Stimulated activated CD8-positive, alpha-beta memory T cell treated with anti-CD3 and anti-CD28 coated beads, Interleukin-4, amount 100 ng/mL, for 1 hour (primary cell): Measurements from ENCODE around the gene LYAR.

Experiments used
- DNase-seq, 2 donors: peaks; one replicate each; pipeline ENCODE4 v3.0.0-alpha.2; 2020; ENCODE audit warnings: low read depth in 2 of 2, low spot score in 1 of 2

Gene LYAR

DNA sequence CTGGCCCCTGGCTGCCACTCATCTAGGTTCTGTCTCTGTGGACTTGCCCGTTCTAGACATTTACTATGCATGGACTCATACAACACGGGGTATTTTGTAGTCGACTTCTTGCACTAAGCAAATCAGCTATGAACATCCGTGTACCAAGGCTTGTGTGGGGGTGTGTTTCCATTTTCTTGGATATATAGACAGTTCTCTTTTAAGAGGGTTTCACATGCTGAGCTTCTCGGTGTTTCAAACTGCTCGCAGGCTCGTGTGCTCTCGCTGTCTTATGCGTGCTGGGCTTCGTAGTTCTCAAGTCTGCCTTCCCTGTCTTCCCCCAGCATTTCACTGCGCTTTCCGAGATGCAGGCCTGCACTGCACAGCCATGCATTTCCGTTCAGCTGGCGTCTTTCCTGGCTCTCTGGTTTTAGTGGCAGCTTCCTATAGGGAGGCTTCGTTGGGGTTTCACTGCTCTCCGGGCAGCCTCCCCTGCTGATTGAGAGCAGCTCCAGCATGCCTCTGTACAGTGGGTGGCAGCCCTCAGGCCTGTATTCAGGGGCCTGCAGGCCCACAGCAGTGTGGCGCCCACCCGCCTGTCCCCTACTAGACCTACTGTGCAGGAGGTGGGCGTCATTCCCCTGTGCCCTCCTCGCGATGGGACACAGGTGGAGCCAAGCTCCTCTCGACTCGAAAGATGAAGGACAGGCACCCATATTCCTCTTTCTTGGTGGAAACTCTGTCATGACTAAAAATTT, 27.7 kb upstream of the LYAR start:
- DNase-seq: no peak

DNA sequence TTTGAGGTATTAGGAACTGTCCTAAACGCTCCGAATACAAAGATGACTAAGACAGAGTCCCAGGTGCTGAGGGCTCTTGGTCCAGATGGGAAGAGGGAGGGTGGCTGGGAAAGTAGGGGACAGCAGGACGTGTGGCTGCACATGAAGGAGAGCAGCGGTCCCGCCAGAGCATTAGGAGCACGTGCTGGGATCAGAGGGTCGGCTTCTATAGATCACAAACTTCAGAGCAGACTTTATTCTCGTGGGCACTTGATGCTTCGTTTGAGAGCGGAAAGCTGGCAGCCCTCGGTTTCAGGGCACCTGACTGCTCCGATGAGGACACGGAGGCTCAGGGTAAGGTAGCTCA, 26.2 kb upstream of the LYAR start:
- DNase-seq: no peak

DNA sequence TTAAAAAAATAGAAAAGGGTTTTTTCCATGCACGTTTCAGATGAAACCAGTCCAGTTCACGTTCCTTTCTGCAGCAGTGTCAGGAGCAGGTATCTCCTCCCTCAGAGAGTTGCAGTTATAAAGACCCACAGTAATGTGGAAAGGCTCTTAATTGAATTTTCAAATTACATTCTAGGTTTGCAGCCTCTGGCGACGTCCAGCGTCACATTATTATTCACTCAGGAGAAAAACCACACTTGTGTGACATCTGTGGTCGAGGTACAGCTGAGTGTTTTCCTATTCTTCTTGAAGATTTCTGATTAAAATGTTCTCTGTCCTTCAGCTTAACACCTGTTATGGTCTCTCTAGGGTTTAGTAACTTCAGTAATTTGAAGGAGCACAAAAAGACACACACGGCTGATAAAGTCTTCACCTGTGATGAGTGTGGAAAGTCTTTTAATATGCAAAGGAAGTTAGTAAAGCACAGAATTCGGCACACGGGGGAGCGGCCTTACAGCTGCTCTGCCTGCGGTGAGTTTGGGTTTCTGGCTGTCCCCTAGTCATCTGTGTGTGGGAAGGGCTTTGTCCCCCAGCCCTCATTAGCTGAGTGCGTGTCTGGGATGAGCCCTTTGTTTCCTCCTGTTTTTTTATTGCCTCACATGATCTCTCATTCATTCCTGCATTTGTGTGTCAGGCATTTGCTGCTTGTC, 25.7 kb upstream of the LYAR start:
- DNase-seq: no peak

DNA sequence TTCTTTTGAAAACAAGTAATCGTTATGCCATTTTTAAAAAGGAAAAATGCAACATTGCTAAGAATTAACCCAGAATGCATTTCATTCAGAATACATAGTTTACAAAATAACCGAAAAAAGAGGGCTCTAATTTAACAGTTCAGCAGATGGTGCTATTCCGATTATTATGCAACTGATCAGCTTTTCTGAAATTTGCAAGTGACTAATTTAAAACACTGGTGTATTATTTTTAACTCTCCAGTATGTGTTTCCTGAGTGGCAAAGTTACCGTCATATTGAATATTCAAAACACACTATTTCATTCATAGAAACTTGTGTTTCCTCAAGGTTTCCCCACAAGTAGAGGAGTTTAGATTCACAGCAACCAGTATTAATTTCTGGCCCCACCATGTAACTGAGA, 21.2 kb upstream of the LYAR start:
- no peak for DNase-seq

DNA sequence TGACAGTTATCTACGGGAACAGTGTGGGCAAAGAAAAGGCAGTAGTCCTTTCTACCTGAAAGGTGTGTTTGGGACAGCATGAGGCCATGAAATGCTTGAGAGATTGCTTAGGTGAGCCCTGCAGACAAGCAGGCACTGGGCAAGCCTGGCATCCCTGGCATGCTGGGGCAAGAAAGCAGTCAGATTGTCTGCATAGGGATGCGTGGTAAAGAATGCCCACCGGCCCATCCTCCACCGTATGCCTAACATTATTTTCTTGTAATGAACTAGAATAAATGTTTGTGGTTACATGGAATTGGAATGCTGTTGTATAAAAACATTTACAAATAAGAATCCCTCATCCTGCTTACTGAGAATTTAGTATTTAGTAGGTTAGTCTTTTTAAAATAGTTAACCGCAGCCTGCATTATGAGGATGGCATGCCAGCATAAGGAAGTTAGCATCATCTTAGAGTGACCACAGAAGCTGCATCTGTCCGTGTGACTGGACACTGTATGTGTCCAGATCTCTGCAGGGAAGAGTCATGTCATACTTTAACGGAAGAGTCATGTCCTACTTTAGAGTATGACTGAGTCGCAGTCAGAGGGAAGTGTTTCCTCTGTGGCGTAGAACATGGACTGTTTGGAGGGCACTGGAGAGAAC, 19.0 kb upstream of the LYAR start:
- no peak for DNase-seq

DNA sequence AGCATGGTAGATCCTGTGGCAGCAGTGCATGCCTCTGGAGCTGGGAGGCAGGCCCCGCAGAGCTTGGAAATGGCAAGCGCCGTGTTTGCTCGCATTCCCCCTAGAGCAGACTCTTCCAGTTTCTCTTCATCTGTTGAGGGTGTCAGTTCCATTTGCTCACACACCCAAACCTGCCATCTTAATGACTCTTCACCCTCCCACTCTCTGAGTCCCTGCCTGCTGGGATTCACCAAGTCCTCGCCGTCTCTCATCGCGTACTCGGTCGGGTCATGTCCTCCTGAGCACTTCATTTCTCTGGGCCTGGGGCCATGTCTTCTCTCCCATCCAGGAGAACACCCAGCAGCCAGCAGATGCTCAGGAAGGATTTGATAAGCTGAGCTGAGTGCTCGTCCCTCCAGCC, 17.0 kb upstream of the LYAR start:
- no peak for DNase-seq

DNA sequence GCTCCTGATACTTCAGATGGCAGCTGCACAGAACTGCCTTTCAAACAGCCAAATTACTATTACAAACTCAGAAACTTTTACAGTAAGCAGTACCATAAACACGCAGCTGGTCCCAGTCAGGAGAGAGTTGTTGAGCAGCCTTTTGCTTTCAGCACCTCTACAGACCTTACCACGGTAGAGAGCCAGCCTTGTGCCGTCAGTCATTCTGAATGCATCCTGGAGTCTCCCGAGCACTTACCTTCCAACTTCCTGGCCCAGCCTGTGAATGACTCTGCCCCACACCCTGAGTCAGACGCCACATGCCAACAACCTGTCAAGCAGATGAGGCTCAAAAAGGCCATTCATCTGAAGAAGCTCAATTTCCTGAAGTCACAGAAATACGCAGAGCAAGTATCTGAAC, 12.5 kb upstream of the LYAR start:
- DNase-seq: no peak

DNA sequence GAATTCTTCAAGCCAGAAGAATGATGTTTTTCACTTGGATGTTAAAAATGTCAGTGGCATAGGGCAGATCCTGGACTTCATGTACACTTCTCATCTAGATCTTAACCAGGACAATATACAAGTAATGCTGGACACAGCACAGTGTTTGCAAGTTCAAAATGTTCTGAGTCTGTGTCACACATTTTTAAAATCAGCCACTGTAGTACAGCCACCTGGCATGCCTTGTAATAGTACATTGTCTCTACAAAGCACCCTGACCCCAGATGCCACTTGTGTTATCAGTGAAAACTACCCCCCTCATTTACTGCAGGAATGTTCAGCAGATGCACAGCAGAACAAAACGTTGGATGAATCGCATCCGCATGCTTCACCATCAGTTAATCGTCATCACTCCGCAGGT, 12.0 kb upstream of the LYAR start:
- no peak for DNase-seq

DNA sequence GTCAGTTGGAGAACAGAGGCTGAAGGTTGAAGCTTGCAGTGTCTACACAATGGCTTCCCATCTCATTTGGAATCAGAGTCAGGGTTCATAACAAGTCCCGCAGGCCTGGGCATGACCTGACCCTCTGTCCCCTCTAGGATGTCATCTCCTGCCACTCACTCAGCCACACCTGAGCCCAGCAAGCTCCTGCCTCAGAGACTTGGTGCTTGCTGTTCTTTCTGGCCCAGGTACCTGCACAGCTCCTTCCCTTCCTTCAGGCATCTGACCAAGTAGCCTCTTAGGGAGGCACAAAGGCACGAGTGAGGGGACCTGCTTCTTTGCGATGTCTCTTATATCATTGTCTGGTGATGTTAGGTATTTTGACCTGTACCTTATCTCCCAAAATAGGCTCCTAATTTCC, 9.1 kb upstream of the LYAR start:
- DNase-seq: no peak

DNA sequence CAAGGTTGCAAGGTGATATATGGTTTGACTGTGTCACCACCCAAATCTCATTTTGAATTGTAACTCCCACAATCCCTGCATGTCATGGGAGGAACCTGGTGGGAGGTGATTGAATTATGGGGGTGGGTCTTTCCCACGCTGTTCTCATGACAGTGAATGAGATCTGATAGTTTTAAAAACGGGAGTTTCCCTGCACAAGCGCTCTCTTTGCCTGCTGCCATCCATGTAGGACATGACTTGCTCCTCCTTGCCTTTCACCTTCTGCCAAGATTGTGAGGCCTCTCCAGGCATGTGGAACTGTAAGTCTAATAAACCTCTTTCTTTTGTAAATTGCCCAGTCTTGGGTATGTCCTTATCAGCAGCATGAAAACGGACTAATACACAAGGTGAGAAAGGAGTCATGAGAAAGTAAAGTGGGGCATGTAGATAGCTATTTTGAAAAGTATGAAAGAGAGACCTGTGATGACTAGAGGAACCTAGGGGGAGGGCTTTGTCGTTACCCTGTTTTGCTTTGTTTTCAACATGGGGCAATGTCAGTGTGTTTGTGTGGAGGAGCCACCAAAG, 6.4 kb upstream of the LYAR start:
- DNase-seq: no peak

DNA sequence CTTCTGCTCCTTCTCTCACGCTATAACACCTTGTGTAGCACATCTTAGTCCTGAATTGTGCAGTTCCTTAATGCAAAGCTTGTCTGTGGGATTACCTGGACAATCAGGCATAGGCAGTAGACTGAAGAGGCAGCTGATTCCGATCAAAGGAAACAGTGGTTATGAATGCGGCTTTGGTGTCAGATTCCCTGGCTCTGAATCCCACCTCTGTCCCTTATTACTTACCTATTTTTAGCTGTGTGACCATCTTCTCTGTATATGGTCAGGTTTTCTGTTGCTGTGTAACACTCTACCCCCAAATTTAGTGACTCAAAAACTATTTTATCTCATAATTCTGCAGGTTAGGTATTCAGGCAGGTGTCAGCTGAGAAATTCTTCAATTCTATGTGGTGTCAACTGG, 3.3 kb upstream of the LYAR start:
- DNase-seq: no peak

DNA sequence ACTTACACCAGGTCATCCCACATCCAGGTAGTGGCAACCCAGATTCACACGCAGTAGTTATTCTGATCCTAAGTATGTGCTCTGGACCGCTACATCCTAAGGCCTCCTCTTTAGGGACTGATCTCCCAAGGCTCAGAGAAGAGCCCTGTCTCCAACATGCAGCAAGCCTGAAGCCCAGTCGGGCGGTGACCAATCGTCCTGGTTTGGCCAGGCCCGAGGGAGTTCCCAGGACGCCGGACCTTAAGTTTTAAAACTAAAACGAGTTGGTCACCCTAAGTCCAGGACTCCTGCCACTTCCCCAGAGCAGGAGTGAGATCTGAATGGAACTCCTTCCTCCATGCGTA, 385 bp downstream of the LYAR start:
- no peak for DNase-seq

DNA sequence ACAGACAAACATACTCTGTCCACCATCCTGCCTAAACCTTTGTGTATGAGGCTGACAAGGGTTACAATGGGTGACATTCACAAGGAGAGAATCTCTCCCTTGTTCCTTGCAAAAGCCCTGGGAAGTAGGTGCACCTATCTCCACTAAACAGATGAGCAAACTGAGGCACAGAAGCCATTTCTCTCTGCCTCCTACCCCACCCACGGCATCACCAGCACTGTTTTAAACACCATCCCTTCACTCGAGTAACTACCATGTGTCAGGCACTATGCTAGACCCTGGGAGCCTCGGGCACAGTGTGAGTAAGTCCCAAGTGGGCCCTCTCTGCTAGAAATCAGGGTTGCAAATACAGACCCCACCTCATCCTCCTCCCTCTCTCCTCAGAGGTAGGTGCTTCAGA, 899 bp downstream of the LYAR start:
- no peak for DNase-seq

DNA sequence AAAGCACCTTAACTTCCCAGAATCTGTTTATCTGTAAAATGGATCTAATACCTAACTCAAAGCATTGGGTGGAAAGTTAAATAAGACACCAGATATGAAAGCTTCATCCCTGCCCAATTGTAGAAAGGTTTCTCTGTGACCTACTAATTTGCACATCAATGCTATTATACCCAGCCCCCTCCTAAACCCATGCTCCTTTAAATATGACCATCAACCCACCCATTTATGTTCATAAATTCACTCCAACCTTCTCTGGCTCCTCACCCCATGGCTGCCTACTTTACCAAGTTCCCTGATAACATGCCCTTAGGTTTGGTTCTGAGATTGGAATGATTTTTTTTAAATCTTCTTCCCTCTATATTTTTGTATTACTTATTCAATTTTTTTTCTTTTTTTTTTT, 1.9 kb downstream of the LYAR start:
- no peak for DNase-seq

DNA sequence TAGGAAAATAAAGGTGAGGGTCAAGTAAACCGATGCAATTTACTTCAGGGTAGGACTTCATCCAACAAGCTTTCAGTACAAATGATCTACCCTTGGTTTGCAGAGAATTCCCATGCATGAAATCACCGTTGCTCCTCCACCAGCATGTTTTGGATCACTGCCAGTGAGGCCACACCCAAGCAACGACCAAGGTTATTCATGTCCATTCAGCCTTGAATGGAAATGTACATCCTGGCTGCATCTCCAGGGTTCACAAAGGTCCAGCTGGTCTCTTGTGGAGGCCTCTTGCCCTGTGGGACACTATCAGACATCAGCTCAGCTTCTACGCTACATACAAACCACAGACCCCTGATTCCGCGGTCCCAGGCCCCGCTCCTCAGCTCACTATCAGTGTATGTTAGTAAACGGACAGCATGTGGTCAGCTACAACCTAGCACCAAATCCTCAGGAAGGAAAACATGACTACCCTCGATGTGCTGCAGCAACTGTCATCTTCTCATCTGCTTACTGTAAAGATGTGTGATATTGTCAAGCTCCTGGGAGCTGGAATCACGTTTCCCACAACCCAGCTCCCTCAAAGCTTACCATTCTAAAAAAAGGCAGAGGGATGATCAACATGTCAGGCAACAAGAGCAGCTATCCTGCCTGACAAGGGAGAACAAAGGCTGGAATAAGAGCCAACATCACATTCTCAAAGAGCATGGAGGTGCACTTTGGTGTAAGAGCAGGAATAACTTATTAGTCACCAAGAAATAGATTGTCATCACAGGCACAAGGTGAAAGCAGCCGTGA, 4.9 kb downstream of the LYAR start:
- DNase-seq: no peak

DNA sequence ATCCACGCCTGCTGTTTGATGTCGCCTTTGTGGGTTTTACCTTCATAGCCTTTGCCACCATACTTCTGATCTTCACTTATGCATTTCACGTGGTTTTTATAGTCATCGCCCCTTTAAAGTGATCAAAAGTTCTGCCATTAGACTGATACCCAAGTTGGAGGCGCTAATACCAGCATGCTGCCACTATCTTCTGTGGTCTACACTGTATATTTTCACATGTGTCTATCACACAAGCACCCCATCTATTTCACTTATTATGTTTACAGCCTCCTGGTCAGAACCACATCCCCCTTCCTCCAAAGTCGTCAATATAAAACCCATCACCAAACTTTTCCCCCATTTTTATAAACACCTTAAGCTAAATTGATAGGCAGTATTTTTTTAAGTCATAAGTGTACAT, 8.2 kb downstream of the LYAR start:
- DNase-seq: no peak

DNA sequence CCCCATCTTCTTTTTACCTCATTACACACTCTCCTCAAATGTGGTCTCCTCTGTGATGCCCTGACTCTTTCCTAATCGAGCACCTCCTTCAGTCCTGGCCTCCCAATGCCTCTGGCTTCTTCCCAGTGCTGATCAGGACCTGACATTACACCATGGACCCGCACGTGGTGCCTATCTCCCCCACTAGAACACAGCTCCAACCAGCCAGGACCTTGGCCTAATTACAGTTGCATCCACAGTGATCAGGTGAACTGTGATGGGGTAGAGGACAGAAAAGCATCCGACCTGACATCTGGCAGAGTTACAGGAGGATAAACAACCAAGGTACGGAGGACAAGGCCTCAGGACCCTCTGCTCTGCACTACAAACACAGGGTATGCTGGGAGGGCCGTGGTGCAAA, 12.4 kb downstream of the LYAR start:
- DNase-seq: no peak

DNA sequence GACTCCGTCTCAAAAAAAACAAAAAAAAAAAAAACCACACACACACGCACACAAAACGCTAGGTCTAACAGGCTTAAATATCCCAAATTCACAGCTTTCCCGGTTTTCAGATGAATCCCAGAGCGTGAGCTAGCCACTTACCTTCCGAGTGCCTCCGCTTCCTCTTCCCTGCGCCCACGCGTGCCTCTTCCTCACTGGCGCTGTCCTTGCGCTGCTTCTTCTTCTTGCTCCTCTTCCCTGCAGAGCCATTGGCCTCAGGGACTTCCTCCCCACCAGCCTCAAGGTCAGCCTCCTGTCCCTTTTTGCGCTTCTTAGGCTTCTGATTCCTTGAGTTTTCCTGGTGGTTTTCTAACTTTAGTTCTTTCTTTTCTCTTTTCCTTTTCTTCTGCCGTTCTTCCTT, 15.7 kb downstream of the LYAR start:
- no peak for DNase-seq

DNA sequence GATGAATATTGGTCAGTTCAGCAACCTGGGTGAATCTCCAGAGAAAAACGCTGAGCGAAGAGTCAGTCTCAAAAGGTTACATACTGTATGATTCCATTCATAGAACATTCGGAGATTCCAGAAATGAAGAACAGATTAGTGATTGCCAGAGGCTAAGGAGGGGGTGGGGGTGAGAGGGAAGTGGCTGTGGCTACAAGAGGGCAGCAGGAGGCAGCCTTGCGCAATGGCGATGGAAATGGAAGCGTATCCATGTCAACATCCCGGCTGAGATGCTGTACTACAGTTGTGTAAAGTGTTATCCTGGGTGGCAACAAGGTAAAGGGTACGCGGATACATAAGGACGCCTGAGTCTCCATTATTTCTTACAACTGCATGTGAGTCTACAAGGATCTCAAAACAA, 18.0 kb downstream of the LYAR start:
- DNase-seq: no peak

DNA sequence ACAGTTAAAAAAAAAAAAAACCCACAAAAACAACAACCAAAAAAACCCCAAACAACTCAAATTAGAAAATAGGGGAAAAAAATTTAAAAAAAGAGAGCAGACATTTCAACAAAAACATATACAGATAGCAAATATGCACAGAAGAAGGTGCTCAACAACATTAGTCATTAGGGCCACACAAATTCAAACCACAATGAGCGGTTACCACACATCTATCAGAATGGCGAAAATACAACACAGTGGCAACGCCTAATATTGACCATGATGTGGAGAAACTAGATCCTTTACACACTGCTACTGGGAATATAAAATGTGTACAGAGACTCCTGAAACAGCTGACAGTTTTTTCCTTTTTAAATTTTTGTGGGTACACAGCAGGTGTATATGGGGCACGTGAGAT, 19.4 kb downstream of the LYAR start:
- no peak for DNase-seq

DNA sequence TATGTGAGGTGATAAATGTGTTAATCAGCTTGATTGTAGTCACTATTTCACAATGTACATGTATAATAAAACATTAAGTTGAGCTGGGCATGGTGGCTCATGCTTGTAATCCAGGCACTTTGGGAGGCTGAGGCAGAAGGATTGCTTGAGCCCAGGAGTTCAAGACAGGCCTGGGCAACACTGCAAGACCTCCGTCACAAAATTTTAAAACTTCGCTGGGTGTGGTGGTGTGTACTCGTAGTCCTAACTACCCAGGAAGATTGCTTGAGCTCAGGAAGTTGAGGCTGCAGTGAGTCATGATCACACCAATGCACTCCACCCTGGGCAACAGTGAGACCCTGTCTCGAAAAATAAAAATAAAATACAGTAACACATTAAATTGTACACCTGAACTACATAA, 20.1 kb downstream of the LYAR start:
- no peak for DNase-seq

DNA sequence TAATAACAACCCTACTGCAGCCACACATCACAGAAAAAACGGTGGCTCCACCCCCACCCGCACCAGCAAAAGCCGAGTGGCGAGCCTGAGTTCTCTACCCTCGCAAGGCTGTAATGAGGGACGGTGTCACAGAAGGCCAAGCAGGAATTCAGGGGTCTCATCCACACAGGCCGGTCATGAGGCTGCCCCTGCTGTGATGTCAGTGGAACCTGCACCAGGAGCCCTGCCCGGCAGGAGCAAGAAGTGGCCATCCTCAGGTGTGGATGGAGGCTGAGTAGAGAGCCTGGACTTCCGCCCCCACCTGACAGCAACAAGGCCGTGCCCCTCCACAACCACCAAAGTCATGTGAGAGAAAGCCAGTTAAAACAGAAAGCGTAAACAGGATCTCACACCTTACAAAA, 20.6 kb downstream of the LYAR start:
- DNase-seq: no peak
